Measurements from ENCODE around the gene ATP11C. TPM values are rescaled to one million over a fixed set of nuclear protein-coding genes. Genes with fewer than 3 reads are reported as not detected.
A peak's percentile ranks its signal among the peaks of the same experiment; 100 is the strongest.
"Not testable (repeated sequence)": the region's sequence is repeated elsewhere in the genome, so short reads cannot be mapped to it uniquely, and the experiment has no call there.

Gene ATP11C
- total and polyA plus RNA-seq, 10 of the 15 experiments (the other 5 are each of a cell fraction or from before 2014, with no cell fraction given): 16.2 to 44.0 (median 24.8) TPM

GRCh38 chrX:139924069-139924695 lies 8.7 kb downstream of the ATP11C start:
- CTCF ChIA-PET: no interaction called here
- no peak overlapping the region for H2AFZ ChIP-seq (ENCODE audit: control insufficient read depth, low read depth, low read length)
- no peaks in the 10 kb centered on the region; the same call in 2 of the 3 replicates for H3K9me3 ChIP-seq (replicated peaks; ENCODE audit: control insufficient read depth, insufficient read depth, low read length)
- ATAC-seq (peak; percentile 25; the same call in 1 of the 3 replicates), DNase-seq (ENCODE audit: low read depth, low spot score) (no peak), FAIRE-seq (no peak)
- POLR2A ChIA-PET: interaction anchor here (0.9 kb wide), 1 partner anchor 9 kb away, joined by 3 read pairs; no protein-coding TSS in a partner anchor
- 74% methylated on average over 5 of the region's 5 CpGs for WGBS (ENCODE audit: insufficient coverage, insufficient replicate concordance, low lambda C conversion rate, missing lambda C conversion rate)
- no peaks in the 10 kb centered on the region for H3K36me3 ChIP-seq (ENCODE audit: control insufficient read depth in 2 of 2, insufficient read depth in 2 of 2, low read length in 1 of 2)
- H3K9ac ChIP-seq (ENCODE audit: control insufficient read depth, insufficient read depth, low read length): no peak overlapping the region
- H3K4me3 ChIP-seq: no peak overlapping the region
- SMC1A ChIA-PET (ENCODE audit: uncharacterized antibody, unreplicated experiment): interaction anchor here (1.0 to 1.3 kb wide), 3 partner anchors 10 to 39 kb away, joined by 3 to 6 read pairs (median 4); no protein-coding TSS in a partner anchor
- peaks cover 46% of the 10 kb centered on the region for H3K79me2 ChIP-seq (ENCODE audit: control insufficient read depth, insufficient read depth, low read length)
- no TSS peak for BruUV-seq (replicated peaks)
- RAD21 ChIA-PET (ENCODE audit: unreplicated experiment): no interaction called here
- H4K20me1 ChIP-seq (ENCODE audit: control insufficient read depth, insufficient read depth): no peaks in the 10 kb centered on the region
- intact Hi-C loops (cut with micrococcal nuclease; ENCODE audit: unreplicated experiment) (no loop called here), in situ Hi-C loops (cut with MboI) (no loop called here)
- no peak overlapping the region for H3K27ac ChIP-seq (ENCODE audit: control insufficient read depth, insufficient read depth)
- no peaks in the 10 kb centered on the region for H3K27me3 ChIP-seq (replicated peaks in 1 of 2; ENCODE audit: control insufficient read depth in 2 of 2, insufficient read depth in 2 of 2, low read length in 1 of 2)
- H3K4me2 ChIP-seq (ENCODE audit: control insufficient read depth, insufficient read depth): no peak overlapping the region
- no peak for TF ChIP-seq ESRRA (IDR thresholded peaks at IDR 0.05; ENCODE audit: low read length)
- no peak for TF ChIP-seq PAX8 (IDR thresholded peaks at IDR 0.05)
- H3K4me1 ChIP-seq (ENCODE audit: control insufficient read depth, insufficient read depth, low read length): no peaks in the 10 kb centered on the region

GRCh38 chrX:139921142-139921541 lies 11.7 kb downstream of the ATP11C start:
- BruUV-seq (replicated peaks): not testable (repeated sequence)
- H3K79me2 ChIP-seq (ENCODE audit: control insufficient read depth, insufficient read depth, low read length): peaks cover 31% of the 10 kb centered on the region

More at GRCh38 chrX:139921142-139921541, 11.7 kb downstream of the ATP11C start:
- H3K36me3 ChIP-seq (ENCODE audit: control insufficient read depth in 2 of 2, insufficient read depth in 2 of 2, low read length in 1 of 2); H3K9me3 ChIP-seq (replicated peaks; ENCODE audit: control insufficient read depth, insufficient read depth, low read length); H3K27me3 ChIP-seq (replicated peaks in 1 of 2; ENCODE audit: control insufficient read depth in 2 of 2, insufficient read depth in 2 of 2, low read length in 1 of 2); H3K4me2 ChIP-seq (ENCODE audit: control insufficient read depth, insufficient read depth); ATAC-seq; SMC1A ChIA-PET (ENCODE audit: uncharacterized antibody, unreplicated experiment); CTCF ChIA-PET; H3K27ac ChIP-seq (ENCODE audit: control insufficient read depth, insufficient read depth); DNase-seq (ENCODE audit: low read depth, low spot score); FAIRE-seq; H3K9ac ChIP-seq (ENCODE audit: control insufficient read depth, insufficient read depth, low read length); H3K4me3 ChIP-seq; in situ Hi-C loops (cut with MboI); H4K20me1 ChIP-seq (ENCODE audit: control insufficient read depth, insufficient read depth); H2AFZ ChIP-seq (ENCODE audit: control insufficient read depth, low read depth, low read length); intact Hi-C loops (cut with micrococcal nuclease; ENCODE audit: unreplicated experiment); H3K4me1 ChIP-seq (ENCODE audit: control insufficient read depth, insufficient read depth, low read length); POLR2A ChIA-PET: not testable (repeated sequence)
- 61% methylated on average over 6 of the region's 6 CpGs for WGBS (ENCODE audit: insufficient coverage, insufficient replicate concordance, low lambda C conversion rate, missing lambda C conversion rate)
- RAD21 ChIA-PET (ENCODE audit: unreplicated experiment): interaction anchor here (1.4 kb wide), 1 partner anchor 8 kb away, joined by 4 read pairs; no protein-coding TSS in a partner anchor
